HCT116 (cell line): ENCODE results near the gene SUPT4H1. TPM values are rescaled to one million over a fixed set of nuclear protein-coding genes. Genes with fewer than 3 reads are reported as not detected.

Experiments
- ATAC-seq: fragments of 200-7000 bp; cut with Tn5 transposase; 2 replicates; pipeline ENCODE4 v1.9.1; 2020; ENCODE audit warnings: mild to moderate bottlenecking, moderate library complexity
- BruUV-seq: library from RNA; stranded (reverse); fragments of 400-500 nt; replicated peaks from 2 replicates; lab custom pipeline; 2021; lab: Mats Ljungman, UMichigan
- CTCF ChIA-PET: fragments of 300-600 bp; sonication (Branson Sonifier 250); formaldehyde crosslinking; loops from one replicate; lab custom pipeline; 2021; ENCODE audit warnings: antibody characterized with exemption; lab: Charles Lee
- POLR2A ChIA-PET: fragments of 300-600, 350-600 bp; sonication (Branson Sonifier 250); formaldehyde crosslinking; loops from one replicate; lab custom pipeline; 2021; ENCODE audit warnings: antibody characterized with exemption; lab: Charles Lee
- RAD21 ChIA-PET, 2 experiments: fragments of 300-600 bp; sonication (Branson Sonifier 250); formaldehyde crosslinking; loops; one replicate each; lab custom pipeline; 2023; ENCODE audit warnings: low total read pairs in 2 of 2; ENCODE audit not compliant: uncharacterized antibody in 2 of 2, unreplicated experiment in 2 of 2, low non-redundant PET in 1 of 2; lab: Charles Lee
- DNase-seq: peaks from one replicate; pipeline ENCODE4 v3.0.0-alpha.2; 2010; ENCODE audit warnings: low read depth, low spot score
- H2AFZ ChIP-seq: fragments of 200-600 bp; shearing (Covaris generic), sonication (generic); 2 replicates; pipeline ENCODE4 v1.6.1; 2017; ENCODE audit warnings: low read depth, mixed run types, mixed read lengths, antibody characterized with exemption, low read length; ENCODE audit not compliant: poor library complexity, severe bottlenecking
- H3K27ac ChIP-seq: 2 replicates; pipeline ENCODE4 v1.5.1; 2012; ENCODE audit warnings: low read depth, low read length
- H3K27me3 ChIP-seq: fragments of 200-600 bp; sonication (generic); 2 replicates; pipeline ENCODE4 v1.6.1; 2016; ENCODE audit warnings: mixed run types, low read length, mixed read lengths; ENCODE audit not compliant: insufficient read depth
- H3K36me3 ChIP-seq, 2 experiments: fragments of 200-500 bp in 1 of 2; fragments of 200-600 bp in 1 of 2; sonication (Bioruptor generic) in 1 of 2; sonication (generic) in 1 of 2; 2 replicates each; pipeline versions ENCODE4 v1.5.1 to v1.6.1; 2014 to 2016; ENCODE audit warnings: low read length in 2 of 2, inconsistent platforms in 1 of 2, mixed read lengths in 1 of 2, mixed run types in 1 of 2; ENCODE audit not compliant: insufficient read depth in 2 of 2, control insufficient read depth in 1 of 2
- H3K4me1 ChIP-seq, 2 experiments: fragments of 200-600 bp in 1 of 2; sonication (generic) in 1 of 2; 2 replicates each; pipeline versions ENCODE4 v1.5.1 to v1.6.1; 2012 to 2017; ENCODE audit warnings: low read length in 2 of 2, inconsistent platforms in 1 of 2, mild to moderate bottlenecking in 1 of 2, mixed read lengths in 1 of 2, mixed run types in 1 of 2, moderate library complexity in 1 of 2; ENCODE audit not compliant: insufficient read depth in 2 of 2, control insufficient read depth in 1 of 2
- H3K4me2 ChIP-seq: fragments of 200-600 bp; sonication (generic); 2 replicates; pipeline ENCODE4 v1.6.1; 2017; ENCODE audit warnings: mixed run types, low read length, mixed read lengths
- H3K4me3 ChIP-seq, 2 experiments: fragments of 200-600 bp in 1 of 2; sonication (generic) in 1 of 2; replicated peaks in 1 of 2; 2 replicates each; pipeline ENCODE4 v1.5.1; 2011 to 2016; ENCODE audit warnings: low read length in 2 of 2, control low read depth in 1 of 2, low read depth in 1 of 2, mild to moderate bottlenecking in 1 of 2, mixed read lengths in 1 of 2, mixed run types in 1 of 2
- H3K79me2 ChIP-seq: fragments of 200-600 bp; sonication (generic); 2 replicates; pipeline ENCODE4 v1.6.1; 2017; ENCODE audit warnings: mild to moderate bottlenecking, mixed run types, low read length, moderate library complexity, mixed read lengths; ENCODE audit not compliant: insufficient read depth
- H3K9ac ChIP-seq: fragments of 200-600 bp; sonication (generic); 2 replicates; pipeline ENCODE4 v1.6.1; 2016; ENCODE audit warnings: low read length, mixed read lengths
- H3K9me2 ChIP-seq: fragments of 200-600 bp; sonication (generic), shearing (Covaris generic); 2 replicates; pipeline ENCODE4 v1.6.1; 2017; ENCODE audit warnings: mixed run types, mild to moderate bottlenecking, moderate library complexity; ENCODE audit not compliant: insufficient read depth
- H3K9me3 ChIP-seq, 2 experiments: fragments of 200-500 bp in 1 of 2; fragments of 200-600 bp in 1 of 2; sonication (Bioruptor generic) in 1 of 2; sonication (generic) in 1 of 2; 2 replicates each; pipeline ENCODE4 v1.6.1; 2014 to 2017; ENCODE audit warnings: low read length in 2 of 2, mixed read lengths in 2 of 2, inconsistent platforms in 1 of 2, low read depth in 1 of 2, mild to moderate bottlenecking in 1 of 2, mixed run types in 1 of 2, moderate library complexity in 1 of 2; ENCODE audit not compliant: control insufficient read depth in 1 of 2, insufficient read depth in 1 of 2
- H4K20me1 ChIP-seq: fragments of 200-600 bp; sonication (generic), shearing (Covaris generic); 2 replicates; pipeline ENCODE4 v1.6.1; 2017; ENCODE audit warnings: mixed run types, mild to moderate bottlenecking, moderate library complexity; ENCODE audit not compliant: insufficient read depth
- ATF3 ChIP-seq: IDR thresholded peaks from 2 replicates; pipeline ENCODE4 v1.6.1; 2012
- CBX3 ChIP-seq: IDR thresholded peaks from 2 replicates; pipeline ENCODE4 v1.6.1; 2012; ENCODE audit warnings: low read depth
- CEBPB ChIP-seq: IDR thresholded peaks from 2 replicates; pipeline ENCODE4 v1.6.1; 2012; ENCODE audit warnings: low read depth
- EGR1 ChIP-seq: IDR thresholded peaks from 2 replicates; pipeline ENCODE4 v1.6.1; 2012; ENCODE audit warnings: low read depth
- ELF1 ChIP-seq: IDR thresholded peaks from 2 replicates; pipeline ENCODE4 v1.6.1; 2012; ENCODE audit warnings: low read depth, borderline replicate concordance
- EZH2 ChIP-seq: fragments of 200-600 bp; sonication (generic); IDR thresholded peaks from 2 replicates; pipeline ENCODE4 v1.6.1; 2017; ENCODE audit warnings: antibody characterized with exemption, mixed run types
- FOSL1 ChIP-seq: IDR thresholded peaks from 2 replicates; pipeline ENCODE4 v1.6.1; 2012; ENCODE audit warnings: low read depth
- JUND ChIP-seq: IDR thresholded peaks from 2 replicates; pipeline ENCODE4 v1.6.1; 2012
- MAX ChIP-seq: IDR thresholded peaks from 2 replicates; pipeline ENCODE4 v1.6.1; 2012
- POLR2A ChIP-seq: IDR thresholded peaks from 2 replicates; pipeline ENCODE4 v1.7.0; 2011; ENCODE audit warnings: borderline replicate concordance; ENCODE audit not compliant: insufficient read depth, insufficient read length; ENCODE audit errors: extremely low read depth
- POLR2AphosphoS5 ChIP-seq: IDR thresholded peaks from 2 replicates; pipeline ENCODE4 v1.6.1; 2011; ENCODE audit warnings: mild to moderate bottlenecking, low read depth, low read length, moderate library complexity
- RAD21 ChIP-seq: IDR thresholded peaks from 2 replicates; pipeline ENCODE4 v1.6.1; 2012; ENCODE audit warnings: low read depth, mild to moderate bottlenecking
- REST ChIP-seq: IDR thresholded peaks from 2 replicates; pipeline ENCODE4 v1.6.1; 2012; ENCODE audit warnings: low read depth
- SIN3A ChIP-seq: IDR thresholded peaks from 2 replicates; pipeline ENCODE4 v1.6.1; 2012; ENCODE audit warnings: low read depth
- SP1 ChIP-seq: IDR thresholded peaks from 2 replicates; pipeline ENCODE4 v1.6.1; 2012; ENCODE audit warnings: low read depth
- SRF ChIP-seq: IDR thresholded peaks from 2 replicates; pipeline ENCODE4 v1.6.1; 2012; ENCODE audit warnings: low read depth
- TCF7L2 ChIP-seq: IDR thresholded peaks from 2 replicates; pipeline ENCODE4 v1.7.0; 2011; ENCODE audit warnings: borderline replicate concordance, inconsistent platforms; ENCODE audit not compliant: insufficient read depth, insufficient read length; ENCODE audit errors: extremely low read depth
- YY1 ChIP-seq: IDR thresholded peaks from 2 replicates; pipeline ENCODE4 v1.6.1; 2011; ENCODE audit warnings: low read length, low read depth, moderate library complexity, mild to moderate bottlenecking; ENCODE audit not compliant: insufficient replicate concordance; ENCODE audit errors: extremely low read depth
- ZBTB33 ChIP-seq: IDR thresholded peaks from 2 replicates; pipeline ENCODE4 v1.6.1; 2011; ENCODE audit warnings: mild to moderate bottlenecking, low read length, moderate library complexity; ENCODE audit not compliant: insufficient replicate concordance; ENCODE audit errors: extremely low read depth
- ZNF274 ChIP-seq: fragments of 200-500 bp; sonication (Bioruptor generic); IDR thresholded peaks from 2 replicates; pipeline ENCODE4 v1.6.1; 2014; ENCODE audit warnings: mild to moderate bottlenecking, low read depth, low read length, inconsistent platforms
- intact Hi-C: fragments of 100-400 bp; cut with micrococcal nuclease; formaldehyde crosslinking; loops from 2 replicates; pipeline ENCODE4 v1.10.0; 2022
- total RNA-seq: library from RNA; stranded (reverse); gene quantifications from one replicate; pipeline ENCODE4 v1.2.1, GENCODE V29; 2021; ENCODE audit not compliant: unreplicated experiment

SUPT4H1 gene
- total RNA-seq, 1 experiment from 2014 or later = 118 TPM

GRCh38 chr17:58394534-58395223 lies 42.7 kb upstream of the SUPT4H1 start:
- peak overlapping the region; percentile 70 for H3K4me2 ChIP-seq
- ChIA-PET RAD21 (interaction anchor here in 1 of 2 experiments (1.0 kb wide), 2 partner anchors 23 to 77 kb away, joined by 3 to 8 read pairs; partner anchors contain the start of gene RNF43), POLR2A (interaction anchor here (0.6 to 2.7 kb wide), 10 partner anchors 9 to 1443 kb away, joined by 3 to 26 read pairs (median 4); partner anchors contain the start of genes RNF43 and SUPT4H1), CTCF (interaction anchor here (0.8 to 1.7 kb wide), 5 partner anchors 9 to 53 kb away, joined by 3 to 12 read pairs (median 3); partner anchors contain the start of gene RNF43)
- no peaks in the 10 kb centered on the region for H4K20me1 ChIP-seq
- intact Hi-C loops = no loop called here
- peaks cover 84% of the 10 kb centered on the region for H3K79me2 ChIP-seq
- peak overlapping the region in 1 of 2 experiments; percentile 21; a peak in 2 of 4 replicates for H3K4me3 ChIP-seq
- H3K27me3 ChIP-seq = no peaks in the 10 kb centered on the region
- H3K27ac ChIP-seq = peak overlapping the region; percentile 75
- no peaks in the 10 kb centered on the region for H3K9me2 ChIP-seq
- peaks cover 89 to 100% of the 10 kb centered on the region in 2 experiments for H3K4me1 ChIP-seq
- no peak overlapping the region for H2AFZ ChIP-seq
- peak; percentile 95 for DNase-seq
- peak overlapping the region; percentile 32 for H3K9ac ChIP-seq
- peak; percentile 76 for ATAC-seq
- H3K36me3 ChIP-seq = peaks cover 0 to 4% of the 10 kb centered on the region in 2 experiments; a peak in 2 of 4 replicates
- no peaks in the 10 kb centered on the region for H3K9me3 ChIP-seq
- BruUV-seq = TSS peak; percentile 49
- TF ChIP-seq CBX3 (peak; percentile 98), ZNF274 (no peak), JUND (peak; percentile 99), SIN3A (peak; percentile 99), MAX (peak; percentile 88), ELF1 (peak; percentile 61; the same call in 1 of the 2 replicates), ZBTB33 (peak; percentile 81), POLR2A (no peak), ATF3 (peak; percentile 78; the same call in 1 of the 2 replicates), RAD21 (peak; percentile 46), EGR1 (peak; percentile 93), POLR2AphosphoS5 (peak; percentile 85), EZH2 (no peak), SRF (peak; percentile 81), SP1 (peak; percentile 99), CEBPB (peak; percentile 94), YY1 (peak; percentile 81), FOSL1 (peak; percentile 92), TCF7L2 (peak; percentile 81), REST (no peak)
